ENCODE data around the gene NOP53. TPM values are rescaled to one million over a fixed set of nuclear protein-coding genes. Genes with fewer than 3 reads are reported as not detected.
"Not testable (repeated sequence)": the region's sequence is repeated elsewhere in the genome, so short reads cannot be mapped to it uniquely, and the experiment has no call there.

Gene NOP53
- total RNA-seq, 2 donors from 2014 or later = 436 to 761 TPM

GRCh38 chr19:47730910-47731309 lies 14.4 kb upstream of the NOP53 start:
- H3K9me3 ChIP-seq = no peaks in the 10 kb centered on the region
- H3K27ac ChIP-seq = peak overlapping the region in 3 of 4 donors; percentile 80 to 84 (median 84)
- no peak overlapping the region for H3K4me3 ChIP-seq
- 85 to 95% methylated on average over 8 of the region's 8 CpGs for WGBS, 2 donors
- TF ChIP-seq CTCF (IDR thresholded peaks at IDR 0.05) (no peak), POLR2A (IDR thresholded peaks at IDR 0.05) (no peak)
- no peak for DNase-seq
- intact Hi-C loops (cut with DNase I) = no loop called here
- H3K27me3 ChIP-seq = no peaks in the 10 kb centered on the region
- H3K4me1 ChIP-seq = peaks cover 32% of the 10 kb centered on the region
- H3K36me3 ChIP-seq (replicated peaks in 1 of 2; ENCODE audit: insufficient read depth in 1 of 2, low read depth in 2 of 2) = no peaks in the 10 kb centered on the region
- ATAC-seq = no peak

DNA sequence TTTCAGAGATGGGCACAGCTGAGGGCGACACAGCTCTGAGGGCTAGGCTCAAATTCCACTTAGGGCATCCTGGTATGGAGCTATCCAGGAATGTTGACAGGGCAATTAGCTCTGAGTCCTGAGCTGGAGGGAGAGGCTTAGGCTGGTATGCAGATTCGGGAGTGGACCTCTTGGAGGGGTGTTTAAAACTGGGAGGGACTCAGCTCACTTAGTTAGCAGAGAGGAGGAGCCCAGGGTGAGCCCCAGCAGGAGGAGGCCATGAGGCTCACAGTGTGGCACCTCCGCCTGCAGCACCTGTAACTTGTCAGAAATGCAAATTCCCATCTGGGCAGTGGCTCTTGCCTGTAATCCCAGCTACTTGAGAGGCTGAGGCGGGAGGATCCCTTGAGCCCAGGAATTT lies 10.2 kb upstream of the NOP53 start:
- DNase-seq (no peak), ATAC-seq (no peak)
- peaks cover 6% of the 10 kb centered on the region for H3K4me1 ChIP-seq
- TF ChIP-seq CTCF (IDR thresholded peaks at IDR 0.05) (no peak), POLR2A (IDR thresholded peaks at IDR 0.05) (no peak)
- peaks cover 0 to 2% of the 10 kb centered on the region in 2 donors for H3K36me3 ChIP-seq (replicated peaks in 1 of 2; ENCODE audit: insufficient read depth in 1 of 2, low read depth in 2 of 2)
- intact Hi-C loops (cut with DNase I) = no loop called here
- no peaks in the 10 kb centered on the region for H3K27me3 ChIP-seq
- H3K9me3 ChIP-seq = no peaks in the 10 kb centered on the region
- H3K4me3 ChIP-seq = no peak overlapping the region
- H3K27ac ChIP-seq = no peak overlapping the region
- 86 to 87% methylated on average over 4 of the region's 4 CpGs for WGBS, 2 donors

DNA sequence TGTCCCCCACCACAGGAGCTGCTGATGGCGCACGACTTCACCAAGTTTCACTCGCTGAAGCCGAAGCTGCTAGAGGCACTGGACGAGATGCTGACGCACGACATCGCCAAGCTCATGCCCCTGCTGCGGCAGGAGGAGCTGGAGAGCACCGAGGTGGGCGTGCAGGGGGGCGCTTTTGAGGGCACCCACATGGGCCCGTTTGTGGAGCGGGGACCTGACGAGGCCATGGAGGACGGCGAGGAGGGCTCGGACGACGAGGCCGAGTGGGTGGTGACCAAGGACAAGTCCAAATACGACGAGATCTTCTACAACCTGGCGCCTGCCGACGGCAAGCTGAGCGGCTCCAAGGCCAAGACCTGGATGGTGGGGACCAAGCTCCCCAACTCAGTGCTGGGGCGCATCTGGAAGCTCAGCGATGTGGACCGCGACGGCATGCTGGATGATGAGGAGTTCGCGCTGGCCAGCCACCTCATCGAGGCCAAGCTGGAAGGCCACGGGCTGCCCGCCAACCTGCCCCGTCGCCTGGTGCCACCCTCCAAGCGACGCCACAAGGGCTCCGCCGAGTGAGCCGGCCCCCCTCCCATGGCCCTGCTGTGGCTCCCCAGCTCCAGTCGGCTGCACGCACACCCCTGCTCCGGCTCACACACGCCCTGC lies 4.4 kb upstream of the NOP53 start:
- DNase-seq = peak in 1 of 4 donors; percentile 30
- Histone ChIP-seq H3K4me1 (peaks cover 26% of the 10 kb centered on the region), H3K36me3 (replicated peaks in 1 of 2; ENCODE audit: insufficient read depth in 1 of 2, low read depth in 2 of 2) (peaks cover 0 to 4% of the 10 kb centered on the region in 2 donors), H3K4me3 (no peak overlapping the region), H3K9me3 (no peaks in the 10 kb centered on the region), H3K27ac (no peak overlapping the region), H3K27me3 (no peaks in the 10 kb centered on the region)
- intact Hi-C loops (cut with DNase I) = no loop called here
- ATAC-seq = no peak
- TF ChIP-seq POLR2A (IDR thresholded peaks at IDR 0.05) = no peak
- WGBS, 2 donors = 87 to 89% methylated on average over 16 to 40 of the region's 48 CpGs

- no peak for TF ChIP-seq CTCF (IDR thresholded peaks at IDR 0.05)
- no peak for TF ChIP-seq POLR2A (IDR thresholded peaks at IDR 0.05)
- ATAC-seq (no peak), DNase-seq (no peak)
- no peak overlapping the region for H3K4me3 ChIP-seq
- intact Hi-C loops (cut with DNase I) = no loop called here
- 85 to 89% methylated on average over 14 to 15 of the region's 15 CpGs for WGBS, 2 donors
- no peaks in the 10 kb centered on the region for H3K27me3 ChIP-seq
- peak overlapping the region in 3 of 4 donors; percentile 99 for H3K27ac ChIP-seq
- peaks cover 0 to 2% of the 10 kb centered on the region in 2 donors for H3K36me3 ChIP-seq (replicated peaks in 1 of 2; ENCODE audit: insufficient read depth in 1 of 2, low read depth in 2 of 2)
- H3K4me1 ChIP-seq = peaks cover 33% of the 10 kb centered on the region
- no peaks in the 10 kb centered on the region for H3K9me3 ChIP-seq
These were observed 3.7 kb upstream of the NOP53 start for GRCh38 chr19:47741544-47742140.

DNA sequence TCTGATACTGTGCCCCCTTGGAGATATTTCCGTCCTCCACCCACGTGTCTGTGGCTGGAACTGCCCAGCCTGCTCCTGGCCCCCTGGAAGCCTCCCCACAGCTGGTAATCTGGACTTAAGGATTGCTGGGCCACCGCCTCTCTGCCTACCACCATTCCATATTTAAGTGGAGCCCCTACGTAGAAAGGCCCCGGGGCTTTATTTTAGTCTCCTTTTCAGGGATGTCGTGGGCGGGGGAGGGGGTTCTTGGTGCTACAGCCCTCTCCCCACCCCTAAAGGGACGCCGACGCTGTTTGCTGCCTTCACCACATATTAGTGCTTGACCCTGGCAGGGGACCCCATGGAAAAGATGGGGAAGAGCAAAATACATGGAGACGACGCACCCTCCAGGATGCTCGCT lies 2.7 kb upstream of the NOP53 start:
- no peak overlapping the region for H3K4me3 ChIP-seq
- intact Hi-C loops (cut with DNase I) = no loop called here
- no peaks in the 10 kb centered on the region for H3K27me3 ChIP-seq
- H3K9me3 ChIP-seq = no peaks in the 10 kb centered on the region
- ATAC-seq = no peak
- WGBS, 2 donors = 64 to 75% methylated on average over 6 to 13 of the region's 13 CpGs
- H3K36me3 ChIP-seq (replicated peaks in 1 of 2; ENCODE audit: insufficient read depth in 1 of 2, low read depth in 2 of 2) = peaks cover 0 to 2% of the 10 kb centered on the region in 2 donors
- H3K4me1 ChIP-seq = peaks cover 40% of the 10 kb centered on the region
- H3K27ac ChIP-seq = peak overlapping the region; percentile 99
- no peak for DNase-seq
- TF ChIP-seq CTCF (IDR thresholded peaks at IDR 0.05) (no peak), POLR2A (IDR thresholded peaks at IDR 0.05) (no peak)

GRCh38 chr19:47746129-47746528 lies 783 bp downstream of the NOP53 start:
- peaks cover 12 to 14% of the 10 kb centered on the region in 2 donors for H3K36me3 ChIP-seq (replicated peaks in 1 of 2; ENCODE audit: insufficient read depth in 1 of 2, low read depth in 2 of 2)
- peak overlapping the region; percentile 63 to 64 for H3K4me3 ChIP-seq
- intact Hi-C loops (cut with DNase I); ATAC-seq; H3K27me3 ChIP-seq; DNase-seq; H3K9me3 ChIP-seq: not testable (repeated sequence)
- peak overlapping the region in 2 of 4 donors; percentile 92 to 99 for H3K27ac ChIP-seq
- H3K4me1 ChIP-seq = peaks cover 48% of the 10 kb centered on the region
- WGBS, 2 donors = 50 to 57% methylated on average over 17 of the region's 17 CpGs

All from body of pancreas (tissue), 4 donors.